B cell (primary cell): ENCODE results near the gene CBX4. TPM values are rescaled to one million over a fixed set of nuclear protein-coding genes. Genes with fewer than 3 reads are reported as not detected.

Experiments
- ATAC-seq: fragments of 200-7000 bp; cut with Tn5 transposase; one replicate; pipeline ENCODE4 v1.10.0; 2021; ENCODE audit warnings: low read depth, mild to moderate bottlenecking, moderate number of reproducible peaks, moderate library complexity
- CTCF ChIA-PET: fragments of 350-600 bp; sonication (Branson Sonifier 250); formaldehyde crosslinking; loops from one replicate; lab custom pipeline; 2021; ENCODE audit warnings: antibody characterized with exemption, inconsistent platforms; lab: Charles Lee
- POLR2A ChIA-PET: fragments of 350-600 bp; sonication (Branson Sonifier 250); formaldehyde crosslinking; loops from one replicate; lab custom pipeline; 2021; ENCODE audit warnings: antibody characterized with exemption; lab: Charles Lee
- DNase-seq: peaks from one replicate; pipeline ENCODE4 v3.0.0; 2013
- H2AFZ ChIP-seq: 2 replicates; pipeline ENCODE4 v1.6.1; 2012; ENCODE audit warnings: mild to moderate bottlenecking, low read depth, low read length; ENCODE audit not compliant: insufficient read depth, poor library complexity, severe bottlenecking
- H3K27ac ChIP-seq, 2 donors: 1 replicate in 1 of 2; 2 replicates in 1 of 2; pipeline ENCODE4 v1.5.1; 2012 to 2013; ENCODE audit warnings: low read length in 2 of 2, mild to moderate bottlenecking in 2 of 2, moderate library complexity in 1 of 2
- H3K27me3 ChIP-seq, 4 experiments: fragments of 200-600 bp in 1 of 4; sonication (generic) in 1 of 4; replicated peaks in 1 of 4; 1 replicate in 2 of 4; 2 replicates in 2 of 4; pipeline versions ENCODE4 v1.6.1 to v1.7.0; 2013 to 2016; ENCODE audit warnings: low read length in 3 of 4, mild to moderate bottlenecking in 2 of 4, mixed read lengths in 1 of 4, moderate library complexity in 1 of 4; ENCODE audit not compliant: insufficient read depth in 4 of 4, control insufficient read depth in 3 of 4; ENCODE audit errors: control extremely low read depth in 1 of 4
- H3K36me3 ChIP-seq, 2 experiments: replicated peaks in 1 of 2; 1 replicate in 1 of 2; 2 replicates in 1 of 2; pipeline versions ENCODE4 v1.6.1 to v1.7.1; 2013; ENCODE audit warnings: low read length in 1 of 2; ENCODE audit not compliant: insufficient read depth in 2 of 2, control insufficient read depth in 1 of 2; ENCODE audit errors: control extremely low read depth in 1 of 2, extremely low read depth in 1 of 2
- H3K4me1 ChIP-seq, 2 donors: fragments of 200-600 bp in 1 of 2; sonication (generic) in 1 of 2; 1 replicate in 1 of 2; 2 replicates in 1 of 2; pipeline versions ENCODE4 v1.5.1 to v1.6.1; 2013 to 2017; ENCODE audit warnings: low read length in 2 of 2; ENCODE audit not compliant: control insufficient read depth in 2 of 2, insufficient read depth in 2 of 2
- H3K4me2 ChIP-seq: replicated peaks from 2 replicates; pipeline ENCODE3; 2012; ENCODE audit warnings: mild to moderate bottlenecking, low read depth, low read length; ENCODE audit not compliant: poor library complexity, severe bottlenecking
- H3K4me3 ChIP-seq, 5 experiments: fragments of 200-600 bp in 1 of 5; sonication (generic) in 1 of 5; 1 replicate in 3 of 5; 2 replicates in 2 of 5; pipeline versions ENCODE4 v1.5.1 to v1.7.0; 2011 to 2016; ENCODE audit warnings: low read length in 4 of 5, mild to moderate bottlenecking in 4 of 5, low read depth in 2 of 5, control low read depth in 1 of 5, moderate library complexity in 1 of 5; ENCODE audit not compliant: insufficient read depth in 1 of 5; ENCODE audit errors: control extremely low read depth in 1 of 5, extremely low read depth in 1 of 5
- H3K79me2 ChIP-seq: fragments of 200-600 bp; sonication (generic); one replicate; pipeline ENCODE4 v1.6.0; 2016; ENCODE audit warnings: low read length; ENCODE audit not compliant: control insufficient read depth, insufficient read depth
- H3K9ac ChIP-seq: fragments of 200-600 bp; sonication (generic); 2 replicates; pipeline ENCODE4 v1.6.1; 2017; ENCODE audit warnings: mild to moderate bottlenecking, low read length, moderate library complexity
- H3K9me3 ChIP-seq, 3 donors: one replicate each; pipeline versions ENCODE4 v1.6.1 to v1.7.1; 2013; ENCODE audit warnings: low read length in 2 of 3; ENCODE audit not compliant: control insufficient read depth in 2 of 3, insufficient read depth in 1 of 3; ENCODE audit errors: control extremely low read depth in 1 of 3
- H4K20me1 ChIP-seq: 2 replicates; pipeline ENCODE4 v1.6.0; 2012; ENCODE audit warnings: mild to moderate bottlenecking, low read length; ENCODE audit not compliant: insufficient read depth, control insufficient read depth, poor library complexity, severe bottlenecking
- H3K27ac Mint-ChIP-seq: one replicate; pipeline ENCODE4 v1.8.0; 2021; ENCODE audit warnings: mixed read lengths
- H3K27me3 Mint-ChIP-seq: one replicate; pipeline ENCODE4 v1.8.0; 2021; ENCODE audit warnings: mixed read lengths
- H3K4me1 Mint-ChIP-seq: one replicate; pipeline ENCODE4 v1.8.0; 2021; ENCODE audit warnings: mixed read lengths
- H3K4me3 Mint-ChIP-seq: one replicate; pipeline ENCODE4 v1.8.0; 2021; ENCODE audit warnings: mixed read lengths
- H3K9me3 Mint-ChIP-seq: one replicate; pipeline ENCODE4 v1.8.0; 2022; ENCODE audit warnings: mixed read lengths; ENCODE audit not compliant: insufficient read depth
- EZH2 ChIP-seq: IDR thresholded peaks from 2 replicates; pipeline ENCODE4 v1.6.1; 2012; ENCODE audit warnings: borderline replicate concordance, low read depth, mild to moderate bottlenecking, moderate library complexity, low read length; ENCODE audit not compliant: insufficient read depth, poor library complexity, severe bottlenecking
- WGBS: methylation state at CpG from one replicate; pipeline ENCODE4 v1.1.5; 2013; ENCODE audit warnings: missing lambda C conversion rate; ENCODE audit not compliant: insufficient coverage; 5-methylcytosine and 5-hydroxymethylcytosine counted together
- intact Hi-C: fragments of 100-400 bp; cut with micrococcal nuclease; formaldehyde crosslinking; loops from one replicate; pipeline ENCODE4 v1.10.0; 2022
- polyA plus RNA-seq: library from polyadenylated mRNA; depleted of rRNA; stranded (reverse); fragments of >200 nt; gene quantifications from 2 replicates; pipeline ENCODE4 v1.2.3, GENCODE V29; 2012
- total RNA-seq, 2 donors: library from RNA; stranded (reverse); fragments of 120-200 nt in 1 of 2; gene quantifications; 1 replicate in 1 of 2; 2 replicates in 1 of 2; pipeline versions ENCODE4 v1.2.3 to v1.2.4, GENCODE V29; 2013 to 2022
- TF ChIP-seq, protein P1 (sequence below): fragments of 200-600 bp; IDR thresholded peaks from one replicate; pipeline ENCODE4 v1.8.0; 2022; ENCODE audit warnings: antibody characterized with exemption, mild to moderate bottlenecking

The CBX4 gene
- total and polyA plus RNA-seq, 2 donors (not counting 1 experiment from before 2014, with no cell fraction given), result 81.9 to 115 TPM

DNA sequence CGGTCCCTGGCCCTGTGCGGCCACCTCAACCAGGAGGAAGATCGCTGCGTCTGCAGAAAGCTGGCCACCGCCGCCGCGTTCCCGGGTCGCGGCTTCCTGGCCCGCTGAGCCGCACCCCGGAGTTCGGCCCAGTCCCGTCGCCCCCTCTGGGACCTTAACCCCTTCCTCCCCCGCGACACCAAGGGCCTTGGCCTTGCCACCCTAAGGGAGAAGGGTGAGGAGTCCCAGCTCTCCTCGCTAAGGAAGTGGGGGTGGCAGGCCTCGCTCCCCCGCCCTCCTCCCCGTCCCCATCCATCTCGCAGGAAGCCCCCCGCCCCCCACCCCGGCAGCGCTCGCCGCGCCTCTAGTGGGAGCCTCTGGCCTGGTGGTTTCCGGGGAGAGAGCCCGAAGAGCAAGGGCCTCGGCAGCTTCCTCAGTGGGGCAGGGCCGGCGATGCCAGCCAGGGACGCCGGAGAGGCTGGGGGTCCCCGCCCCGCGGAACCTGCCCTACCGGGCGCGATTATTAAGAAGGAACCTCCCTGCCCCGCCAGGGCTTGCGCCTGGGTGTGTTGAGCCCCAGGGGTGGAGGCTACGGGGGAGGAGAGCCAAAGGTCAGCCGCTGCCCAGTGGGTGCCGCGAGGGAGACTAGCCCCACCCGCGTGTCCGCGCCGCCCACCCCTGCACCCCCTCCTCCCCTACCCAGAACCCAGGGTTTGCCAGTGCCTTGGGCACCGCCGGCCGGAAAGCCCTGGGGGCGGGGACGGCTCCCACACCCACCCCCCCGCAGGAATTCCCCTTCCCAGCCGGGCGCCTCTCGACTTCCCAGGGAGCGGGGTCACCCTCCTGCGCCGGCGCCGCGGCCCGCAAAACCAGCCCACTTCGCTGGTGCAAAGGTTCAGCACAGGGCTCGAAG, 6.8 kb downstream of the CBX4 start:
- peaks cover 0 to 34% of the 10 kb centered on the region in 2 experiments for H3K36me3 ChIP-seq
- TF ChIP-seq, protein P1, sequence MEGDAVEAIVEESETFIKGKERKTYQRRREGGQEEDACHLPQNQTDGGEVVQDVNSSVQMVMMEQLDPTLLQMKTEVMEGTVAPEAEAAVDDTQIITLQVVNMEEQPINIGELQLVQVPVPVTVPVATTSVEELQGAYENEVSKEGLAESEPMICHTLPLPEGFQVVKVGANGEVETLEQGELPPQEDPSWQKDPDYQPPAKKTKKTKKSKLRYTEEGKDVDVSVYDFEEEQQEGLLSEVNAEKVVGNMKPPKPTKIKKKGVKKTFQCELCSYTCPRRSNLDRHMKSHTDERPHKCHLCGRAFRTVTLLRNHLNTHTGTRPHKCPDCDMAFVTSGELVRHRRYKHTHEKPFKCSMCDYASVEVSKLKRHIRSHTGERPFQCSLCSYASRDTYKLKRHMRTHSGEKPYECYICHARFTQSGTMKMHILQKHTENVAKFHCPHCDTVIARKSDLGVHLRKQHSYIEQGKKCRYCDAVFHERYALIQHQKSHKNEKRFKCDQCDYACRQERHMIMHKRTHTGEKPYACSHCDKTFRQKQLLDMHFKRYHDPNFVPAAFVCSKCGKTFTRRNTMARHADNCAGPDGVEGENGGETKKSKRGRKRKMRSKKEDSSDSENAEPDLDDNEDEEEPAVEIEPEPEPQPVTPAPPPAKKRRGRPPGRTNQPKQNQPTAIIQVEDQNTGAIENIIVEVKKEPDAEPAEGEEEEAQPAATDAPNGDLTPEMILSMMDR, result no peak
- no peak for TF ChIP-seq EZH2
- H3K4me3 Mint-ChIP-seq, result no peak overlapping the region
- peak overlapping the region; percentile 30 for H3K4me2 ChIP-seq
- ChIA-PET CTCF (interaction anchor here (0.7 to 1.6 kb wide), 4 partner anchors 10 to 14 kb away, joined by 3 to 6 read pairs (median 4); no protein-coding TSS in a partner anchor), POLR2A (interaction anchor here (0.9 kb wide), 1 partner anchor 51 kb away, joined by 3 read pairs; no protein-coding TSS in a partner anchor)
- no peak overlapping the region for H3K27ac ChIP-seq
- ATAC-seq (no peak), DNase-seq (no peak)
- WGBS, result 70% methylated on average over 46 of the region's 72 CpGs
- H3K9me3 Mint-ChIP-seq, result no peaks in the 10 kb centered on the region
- H2AFZ ChIP-seq, result no peak overlapping the region
- H3K27ac Mint-ChIP-seq, result no peak overlapping the region
- H3K79me2 ChIP-seq, result peaks cover 37% of the 10 kb centered on the region
- peaks cover 17 to 46% of the 10 kb centered on the region in 2 donors for H3K4me1 ChIP-seq
- peaks cover 27% of the 10 kb centered on the region for H3K4me1 Mint-ChIP-seq
- H3K9me3 ChIP-seq, result peaks cover 0 to 6% (median 0%) of the 10 kb centered on the region in 3 donors
- peaks cover under 1% of the 10 kb centered on the region for H3K27me3 Mint-ChIP-seq
- intact Hi-C loops, result loop anchor here (10.0 kb wide), 1 partner anchor 1698 kb away; the partner anchor contains the start of gene TMC8
- H3K4me3 ChIP-seq, result no peak overlapping the region
- peaks cover 0 to 2% (median 0%) of the 10 kb centered on the region in 4 experiments for H3K27me3 ChIP-seq
- H4K20me1 ChIP-seq, result peaks cover 72% of the 10 kb centered on the region
- no peak overlapping the region for H3K9ac ChIP-seq
